OCI-M1 (cell line): ENCODE data around the gene AIP.
"Not testable (repeated sequence)": the region's sequence is repeated elsewhere in the genome, so short reads cannot be mapped to it uniquely, and the experiment has no call there.

Experiments used
- DNase-seq: peaks from one replicate; lab custom pipeline; 2025; lab: John Stamatoyannopoulos, UW

AIP gene

DNA sequence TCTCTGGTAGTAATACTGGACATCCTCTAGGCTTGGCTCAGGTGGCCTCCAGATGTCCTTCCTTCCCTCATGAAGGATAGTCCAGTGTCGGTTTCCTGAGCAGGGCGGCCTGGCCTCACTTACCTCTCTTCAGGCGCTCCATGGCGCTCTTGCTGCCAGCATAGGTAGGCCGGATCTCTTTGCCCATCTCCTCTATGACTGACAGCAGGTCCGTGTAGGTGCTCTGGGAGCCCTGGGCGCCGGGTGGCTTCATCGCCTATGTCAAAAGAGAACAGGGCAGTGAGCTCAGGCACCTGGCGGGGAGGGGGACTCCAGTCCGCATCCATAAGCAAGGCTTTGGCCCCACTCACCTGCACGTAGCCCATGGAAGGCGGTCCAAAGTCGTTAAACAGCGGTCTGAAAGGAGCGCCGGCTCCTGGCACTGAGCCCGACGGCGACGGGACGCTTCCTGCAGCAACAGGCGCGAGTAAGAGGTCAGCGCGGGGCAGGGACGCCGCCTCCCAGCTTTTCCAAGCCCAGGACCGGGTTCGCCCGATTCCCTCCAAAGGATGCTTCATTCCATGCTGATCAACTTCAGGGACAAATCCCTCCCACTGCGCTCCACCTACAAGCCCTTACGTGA is 24.5 kb downstream of the AIP start:
- DNase-seq = no peak

GRCh38 chr11:67507864-67508485 is 25.1 kb downstream of the AIP start, which contains the start of gene CDK2AP2:
Gene CDK2AP2, minus strand, starts transcription at chr11:67508162. Its CDS starts 80 bp downstream, at chr11:67508082.
- peak; percentile 99 for DNase-seq

DNA sequence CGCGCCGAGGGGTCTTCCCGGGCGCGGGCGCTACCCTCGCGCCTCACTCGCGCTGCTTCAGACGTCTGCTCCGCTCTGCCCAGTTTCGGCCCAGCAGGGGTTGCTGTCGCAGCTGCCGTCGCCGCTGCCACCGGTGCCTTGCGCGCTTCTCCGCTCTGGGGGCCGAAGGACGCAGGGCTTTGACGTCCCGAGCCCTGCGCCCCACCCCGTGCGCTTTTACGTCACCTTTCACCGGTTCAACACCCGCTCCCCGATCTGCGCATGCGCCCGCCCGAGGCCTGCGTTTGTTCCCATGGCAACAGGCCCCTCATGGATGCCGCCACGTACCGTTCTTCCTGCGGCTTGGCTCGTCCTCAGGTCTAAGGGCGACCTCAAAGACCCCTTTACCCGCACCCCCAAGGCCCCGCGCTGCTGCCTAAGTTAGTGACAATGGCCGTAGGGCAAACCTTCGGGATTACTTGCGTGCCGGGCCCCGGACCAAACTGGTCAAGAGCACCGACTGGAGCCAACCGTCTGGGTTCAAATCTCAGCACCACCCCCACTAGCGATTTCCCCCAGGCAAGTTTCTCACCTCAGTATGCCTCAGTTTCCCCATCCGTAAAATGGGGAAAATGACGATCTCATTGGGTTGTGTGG is 25.8 kb downstream of the AIP start:
- peak; percentile 96 for DNase-seq

GRCh38 chr11:67510023-67510345 is 27.2 kb downstream of the AIP start:
- no peak for DNase-seq

DNA sequence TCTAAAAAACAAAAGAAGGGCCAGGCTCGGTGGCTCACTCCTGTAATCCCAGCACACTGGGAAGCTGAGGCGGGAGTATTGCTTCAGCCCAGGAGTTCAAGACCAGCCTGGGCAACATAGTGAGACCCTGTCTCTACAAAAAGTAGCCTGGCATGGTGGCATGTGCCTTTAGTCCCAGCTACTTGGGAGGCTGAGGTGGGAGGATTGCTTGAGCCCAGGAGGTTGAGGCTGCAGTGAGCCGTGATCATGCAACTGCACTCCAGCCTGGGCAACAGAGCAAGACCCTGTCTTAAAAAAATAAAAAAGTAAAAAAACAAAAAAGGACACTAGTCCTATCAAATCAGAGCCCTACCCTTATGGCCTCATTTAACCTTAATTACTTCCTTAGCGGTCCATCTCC is 28.7 kb downstream of the AIP start:
- not testable (repeated sequence) for DNase-seq

- no peak for DNase-seq
Measured at GRCh38 chr11:67514116-67514515, 31.3 kb downstream of the AIP start.

DNA sequence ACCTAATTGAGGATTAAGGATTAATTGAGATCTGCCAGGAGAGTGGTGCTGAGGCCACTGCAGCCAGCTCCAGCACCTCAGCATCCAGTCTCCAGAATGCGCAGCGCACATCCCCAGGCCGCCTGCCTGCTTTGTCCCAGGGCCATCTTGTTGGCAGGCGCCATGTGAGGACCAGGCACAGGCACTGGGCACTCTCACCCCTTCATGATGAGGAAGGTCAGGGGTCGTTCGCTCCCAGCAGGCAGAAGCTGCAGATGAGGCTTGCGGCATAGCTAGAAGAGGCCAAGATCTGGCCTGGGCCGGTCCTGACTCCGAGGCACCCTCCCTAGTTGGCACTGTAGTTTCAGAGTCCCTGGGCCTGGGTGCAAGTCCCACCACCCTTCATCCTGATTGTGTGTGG is 34.0 kb downstream of the AIP start:
- no peak for DNase-seq

DNA sequence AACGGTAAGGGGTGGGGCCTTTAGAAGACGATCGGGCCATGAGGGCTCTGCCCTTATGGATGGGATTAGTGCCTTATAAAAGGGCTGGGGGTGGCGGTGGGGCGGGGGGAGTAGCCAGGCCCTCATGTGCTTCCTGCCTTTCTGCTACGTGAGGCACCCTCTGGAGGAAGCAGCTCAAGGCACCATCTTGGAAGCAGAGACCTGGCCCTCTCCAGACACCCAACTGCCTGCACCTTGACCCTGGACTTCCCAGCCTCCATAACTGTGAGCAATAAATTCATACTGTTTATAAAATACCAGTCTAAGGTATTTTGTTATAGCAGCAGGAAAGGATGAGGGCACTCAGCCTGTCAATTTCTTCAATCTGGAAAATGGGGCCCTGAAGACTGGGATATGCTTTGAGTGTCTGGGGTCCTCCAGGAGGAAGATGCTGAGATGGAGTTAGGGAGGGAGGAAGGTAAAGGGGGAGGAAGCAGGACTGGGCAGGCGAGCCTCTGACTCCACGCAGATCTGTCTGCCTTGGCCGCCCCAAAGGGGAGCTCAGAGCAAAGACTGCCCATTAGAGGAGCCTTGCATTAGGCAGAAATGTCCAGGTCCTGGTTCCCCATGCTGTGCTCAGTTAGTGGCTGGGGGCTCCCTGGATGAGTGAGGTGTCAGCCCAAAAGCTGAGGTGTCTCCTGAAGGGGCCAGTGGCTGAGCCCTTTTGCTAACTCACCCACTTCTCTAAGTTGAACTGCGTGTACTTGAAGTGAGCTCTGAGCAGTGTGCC is 35.1 kb downstream of the AIP start:
- no peak for DNase-seq

DNA sequence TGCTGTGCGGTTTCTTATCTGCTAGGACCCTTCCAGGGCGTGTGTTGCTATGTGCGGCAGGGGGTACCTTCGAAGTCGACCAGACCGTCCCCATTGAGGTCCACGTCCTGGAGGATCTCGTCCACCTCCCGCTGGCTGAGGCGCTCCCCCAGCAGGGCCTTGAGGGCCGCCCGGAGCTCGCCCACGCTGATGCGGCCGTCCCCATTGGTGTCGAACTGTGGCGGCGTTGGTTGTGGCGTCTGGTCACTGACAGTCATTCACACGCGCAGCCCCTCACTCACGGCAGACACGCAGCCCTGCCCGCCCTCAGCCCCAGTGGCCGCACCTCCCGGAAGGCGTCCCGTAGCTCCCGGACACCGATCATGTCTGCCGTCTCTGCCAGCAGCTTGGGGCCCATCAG is 36.9 kb downstream of the AIP start:
- no peak for DNase-seq

DNA sequence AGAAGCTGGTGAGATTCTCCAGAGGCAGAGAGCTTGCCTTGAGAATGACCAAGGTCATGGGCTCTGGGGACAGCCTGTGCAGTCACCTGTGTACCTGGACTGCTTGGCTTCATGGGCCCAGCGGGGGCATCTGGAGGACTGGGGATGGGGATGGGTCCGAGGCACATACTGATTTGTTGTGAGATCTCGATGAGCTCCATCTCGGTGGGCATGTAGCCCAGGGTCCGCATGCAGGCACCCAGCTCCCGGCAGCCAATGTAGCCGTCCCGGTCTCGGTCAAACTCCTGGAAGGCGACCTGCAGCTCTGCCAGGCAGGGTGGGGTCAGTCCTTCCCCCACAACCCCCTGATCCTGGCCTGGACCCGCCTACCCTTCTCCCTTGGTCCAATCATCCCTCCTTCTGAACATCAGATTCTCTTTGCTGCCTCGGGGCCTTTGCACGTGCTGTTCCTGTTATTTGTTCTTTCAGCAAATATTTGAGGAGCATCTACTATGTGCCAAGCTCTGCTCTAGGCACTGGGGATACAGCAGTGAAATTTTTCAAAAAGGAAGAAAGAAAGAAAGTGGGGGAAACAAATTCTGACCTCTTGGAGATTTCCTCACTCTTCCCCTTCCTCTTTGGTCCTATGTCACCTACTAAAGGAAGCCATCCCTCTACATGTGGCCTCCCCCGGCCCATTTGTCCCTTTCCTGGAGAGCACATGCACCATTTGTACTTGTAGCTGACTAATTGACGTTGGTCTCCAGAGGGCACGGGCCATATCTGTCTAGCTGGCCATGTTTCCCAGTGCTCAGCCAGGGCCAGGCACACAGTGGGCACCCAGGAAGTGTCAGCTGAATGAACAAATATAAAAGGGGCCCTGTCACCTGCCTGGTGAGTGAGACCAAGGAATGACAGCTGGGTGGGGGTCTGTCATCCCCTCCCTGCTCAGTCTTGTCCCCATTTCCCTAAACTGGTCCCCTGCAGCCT is 38.3 kb downstream of the AIP start:
- no peak for DNase-seq

GRCh38 chr11:67521924-67522323 is 39.1 kb downstream of the AIP start:
- DNase-seq = no peak

DNA sequence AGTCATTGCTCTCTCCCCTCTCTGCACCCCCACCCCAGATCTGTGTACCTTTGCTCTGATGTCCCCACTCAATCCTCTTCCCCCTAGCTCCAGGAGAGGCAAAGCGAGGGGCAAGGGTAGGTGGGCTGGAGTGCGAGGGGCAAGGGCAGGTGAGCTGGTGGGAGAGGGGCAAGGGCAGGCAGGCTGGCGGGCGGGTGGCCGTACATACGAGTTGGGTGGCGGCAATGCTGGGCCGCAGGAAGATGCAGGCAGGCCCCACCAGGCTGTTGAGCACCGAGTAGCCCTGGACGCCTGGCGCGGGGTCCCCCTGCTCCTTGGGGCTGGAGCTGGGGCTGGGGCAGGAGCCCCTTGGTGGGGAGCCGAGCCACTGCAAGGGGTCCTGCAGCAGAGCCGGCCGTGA is 39.5 kb downstream of the AIP start:
- DNase-seq = no peak

DNA sequence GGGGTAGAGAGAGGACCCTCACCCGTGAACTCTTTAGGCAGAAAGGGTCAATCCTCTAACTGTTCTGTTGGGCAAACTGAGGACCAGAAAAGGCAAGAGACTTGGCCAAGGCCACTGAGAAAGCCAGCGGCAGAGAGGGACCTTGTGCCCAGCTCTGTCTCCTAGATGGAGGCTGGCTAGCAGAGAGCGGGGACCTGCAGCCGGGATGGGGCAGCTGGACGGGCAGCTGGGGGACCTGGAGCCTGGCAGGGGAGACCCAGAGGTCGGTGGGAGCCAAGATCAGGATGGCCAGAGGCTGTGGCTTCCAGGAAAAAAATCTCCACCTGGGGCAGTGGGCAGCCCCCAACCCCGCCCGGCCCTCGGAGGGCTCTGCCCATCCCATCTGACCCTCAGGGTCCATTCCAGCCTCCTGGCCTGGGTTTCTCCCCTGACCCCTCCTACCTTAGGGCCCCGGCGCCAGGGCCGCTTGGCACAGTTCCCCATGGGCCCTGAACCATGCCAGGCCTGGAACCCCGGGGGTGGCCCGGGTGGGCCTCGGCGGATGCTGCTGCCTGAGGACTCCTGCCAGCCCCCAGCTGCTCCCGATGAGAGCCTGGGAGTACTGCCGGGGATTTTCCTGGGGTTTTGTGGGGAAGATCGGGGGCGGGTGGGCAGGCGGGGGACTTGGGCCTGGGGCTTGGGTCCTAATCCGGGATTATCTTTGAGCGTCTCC is 40.2 kb downstream of the AIP start, which contains the start of gene CABP2:
Gene CABP2, minus strand, starts transcription at position 603 of the 712 bp plus-strand sequence. Its CDS starts 120 bp downstream, at position 483.
- DNase-seq = no peak

DNA sequence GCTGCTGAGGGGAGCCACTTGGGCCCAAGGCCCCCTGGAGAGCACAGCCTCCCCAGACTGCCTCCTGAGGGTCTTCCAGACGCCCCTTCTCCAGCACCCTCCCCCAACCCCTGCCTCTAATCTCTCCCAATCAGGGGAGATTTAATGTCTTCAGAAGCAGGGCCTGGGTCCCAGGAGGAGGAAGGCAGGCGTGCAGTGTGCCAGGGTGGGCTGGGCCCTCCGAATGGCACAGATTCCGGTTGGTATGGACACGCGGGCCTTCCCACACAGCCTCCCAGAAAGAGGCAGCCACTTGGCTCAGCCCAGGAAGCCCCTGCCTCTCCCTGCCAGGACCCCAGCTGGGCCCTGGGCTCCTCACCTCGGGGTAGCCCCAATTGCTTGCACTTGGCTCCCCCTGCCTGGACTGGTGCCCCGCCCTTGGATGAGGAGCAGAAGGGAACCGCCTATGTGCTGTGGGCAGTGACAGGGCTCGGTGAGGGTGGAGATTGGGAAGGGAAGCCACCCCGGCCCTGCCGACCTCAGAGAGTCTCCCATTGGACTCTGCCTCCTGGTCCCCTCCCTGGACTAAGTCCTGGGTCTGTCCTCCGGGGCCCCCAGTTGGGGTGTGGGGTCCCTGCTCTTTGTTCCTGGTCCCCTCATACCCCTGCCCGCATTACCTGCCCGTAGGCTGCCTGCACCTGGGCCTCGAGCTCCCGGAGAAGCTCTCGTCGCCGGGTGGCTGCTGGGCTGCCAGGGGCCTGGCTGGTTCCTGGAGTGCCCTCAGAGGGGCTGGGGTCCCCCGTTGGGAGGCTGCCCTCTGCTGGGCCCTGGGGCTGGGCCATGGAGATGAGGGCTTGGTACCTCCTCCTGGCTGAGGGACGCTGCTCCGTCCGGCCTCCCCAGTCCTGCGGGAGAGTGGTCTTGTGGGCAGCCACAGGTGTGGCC is 41.0 kb downstream of the AIP start:
- no peak for DNase-seq

- no peak for DNase-seq
Measured at GRCh38 chr11:67524480-67524808, 41.6 kb downstream of the AIP start.

GRCh38 chr11:67525275-67525976 is 42.6 kb downstream of the AIP start:
- DNase-seq = no peak

GRCh38 chr11:67528376-67528775 is 45.5 kb downstream of the AIP start:
- DNase-seq = no peak

DNA sequence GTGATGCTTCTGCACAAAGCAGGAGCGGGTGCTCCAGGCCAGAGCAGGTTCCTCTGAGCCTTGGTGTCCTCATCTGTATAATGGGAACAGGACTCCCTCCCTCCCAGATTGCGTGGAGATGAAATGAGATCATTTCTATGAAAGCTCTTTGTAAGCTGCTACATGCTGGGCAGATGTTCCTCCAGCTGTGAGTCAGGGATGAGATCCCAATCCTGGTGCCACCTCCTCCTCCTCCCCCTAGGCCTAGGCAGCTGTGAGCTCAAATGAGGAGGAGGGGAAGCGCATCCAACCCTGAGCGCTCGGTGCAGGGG is 47.4 kb downstream of the AIP start:
- DNase-seq = no peak

DNA sequence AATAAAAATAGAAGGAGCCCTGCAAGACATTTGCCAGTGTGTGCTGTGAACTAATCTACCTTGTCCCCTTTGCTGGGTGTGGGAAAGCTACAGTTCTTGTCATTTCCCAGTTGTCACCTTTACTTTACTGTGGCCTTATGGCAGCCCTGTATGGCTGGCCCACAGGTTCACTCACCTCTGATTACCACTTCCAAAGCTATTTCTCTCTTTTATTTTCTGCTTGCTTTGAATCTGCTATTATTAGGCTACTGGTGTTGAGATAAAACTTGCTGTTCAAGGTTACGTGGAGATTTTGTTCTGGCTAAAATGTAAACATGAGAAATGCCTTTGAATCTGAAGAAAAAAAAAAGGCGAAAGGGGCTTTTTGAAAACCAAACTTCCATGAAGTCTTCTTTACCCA is 50.1 kb downstream of the AIP start:
- DNase-seq = no peak
